HG03196 (cell line): ENCODE data around the gene MOCS1.

Experiments used
- ATAC-seq: cut with Tn5 transposase; IDR thresholded peaks from one replicate; pipeline ENCODE4 v1.9.1; 2021; ENCODE audit not compliant: unreplicated experiment

Gene MOCS1

DNA sequence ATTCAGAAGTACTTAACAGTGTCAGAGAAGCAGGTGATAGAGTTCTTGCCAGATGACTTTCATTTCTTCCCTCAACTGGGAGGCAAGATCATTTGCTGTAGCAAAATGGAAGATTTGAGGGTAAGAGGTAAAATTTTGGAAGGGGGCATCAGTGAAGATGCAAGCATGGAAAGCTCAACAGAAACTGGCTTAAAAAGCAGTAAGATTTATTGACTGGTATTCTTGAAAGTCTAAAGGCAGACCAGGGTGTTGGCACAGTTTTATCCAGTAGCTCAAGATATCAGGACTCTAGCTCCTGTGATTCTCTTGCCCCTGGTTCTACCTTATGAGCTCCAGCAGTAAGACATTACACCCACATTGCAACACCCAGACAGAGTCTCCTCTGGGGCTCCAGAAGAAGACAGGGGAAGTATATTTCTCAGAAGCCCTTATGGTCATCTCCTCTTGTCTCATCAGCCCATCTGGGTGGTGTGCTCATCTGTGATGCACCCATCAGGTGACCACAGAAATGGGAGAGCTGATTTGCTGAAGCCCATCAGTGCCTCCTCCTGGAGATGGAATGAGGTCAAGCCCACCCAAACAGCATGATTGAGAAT, 16.0 kb upstream of the MOCS1 start:
- no peak for ATAC-seq

DNA sequence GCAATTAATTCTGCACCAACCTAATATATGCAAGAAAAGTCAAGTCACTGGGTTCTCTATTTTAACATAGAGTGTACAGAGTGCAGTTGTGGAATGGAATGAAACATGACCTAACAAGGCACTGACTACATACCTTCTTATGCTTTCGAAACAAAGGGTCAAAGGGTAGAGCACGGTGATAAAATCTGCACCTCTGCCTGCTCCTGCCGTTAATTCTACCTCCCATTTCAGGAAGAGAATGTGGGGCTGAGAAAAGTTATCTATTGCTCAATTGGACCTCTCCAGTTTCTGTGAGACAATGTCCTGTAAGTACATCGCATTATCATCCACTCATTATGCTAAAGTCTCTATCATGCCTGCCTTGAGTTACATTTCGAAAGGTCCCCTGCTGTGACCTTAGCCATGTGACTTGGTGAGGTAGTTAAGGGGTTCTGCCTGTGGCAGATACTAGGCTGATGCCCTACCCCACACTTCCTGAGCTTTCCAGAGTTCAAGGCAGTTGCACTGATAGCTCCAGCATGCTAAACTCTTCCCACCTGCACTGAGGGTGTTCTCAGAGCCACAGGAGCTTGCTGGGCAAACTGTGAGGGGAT, 14.0 kb upstream of the MOCS1 start:
- ATAC-seq: no peak

DNA sequence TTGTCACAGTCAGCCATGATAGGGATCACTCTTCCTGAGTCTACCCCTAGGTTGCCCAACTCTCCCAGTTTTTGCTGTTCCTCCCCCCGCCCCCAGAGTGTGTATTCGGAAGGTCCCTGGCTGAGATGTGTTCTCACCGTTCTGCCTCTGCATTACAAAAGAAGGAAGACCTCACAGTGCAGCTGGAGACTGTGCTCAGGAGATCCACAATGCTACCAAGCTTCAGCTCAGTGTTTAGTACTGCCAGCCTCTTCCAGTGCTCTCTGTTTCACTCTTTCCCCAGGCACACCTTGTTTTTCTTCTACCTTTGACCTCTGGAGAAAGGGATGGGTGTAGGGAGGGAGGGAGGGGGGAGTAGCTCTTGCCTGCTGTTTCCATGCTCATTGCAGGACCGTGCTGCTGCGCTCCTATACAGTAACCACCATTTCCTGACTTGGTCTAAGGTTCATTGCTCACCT, 13.4 kb upstream of the MOCS1 start:
- ATAC-seq: no peak

DNA sequence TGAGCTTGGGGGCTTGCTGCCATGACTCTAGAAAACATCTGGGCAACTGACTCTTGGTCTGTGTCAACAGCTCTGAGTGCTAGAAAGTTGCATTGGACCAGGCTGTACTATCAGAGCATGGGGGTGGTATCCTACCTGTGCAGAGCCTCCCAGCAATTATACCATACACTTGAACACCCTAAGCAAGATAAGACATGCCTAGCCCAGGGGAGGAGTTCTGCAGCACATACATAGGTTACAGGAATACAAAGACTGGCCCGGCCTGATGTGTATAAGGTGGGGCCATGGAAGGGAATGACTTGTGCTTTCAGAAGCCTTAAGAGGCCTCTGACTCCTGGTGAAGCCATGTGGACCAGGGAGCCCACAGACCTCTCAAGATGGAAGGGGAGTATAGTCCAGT, 11.4 kb upstream of the MOCS1 start:
- no peak for ATAC-seq

DNA sequence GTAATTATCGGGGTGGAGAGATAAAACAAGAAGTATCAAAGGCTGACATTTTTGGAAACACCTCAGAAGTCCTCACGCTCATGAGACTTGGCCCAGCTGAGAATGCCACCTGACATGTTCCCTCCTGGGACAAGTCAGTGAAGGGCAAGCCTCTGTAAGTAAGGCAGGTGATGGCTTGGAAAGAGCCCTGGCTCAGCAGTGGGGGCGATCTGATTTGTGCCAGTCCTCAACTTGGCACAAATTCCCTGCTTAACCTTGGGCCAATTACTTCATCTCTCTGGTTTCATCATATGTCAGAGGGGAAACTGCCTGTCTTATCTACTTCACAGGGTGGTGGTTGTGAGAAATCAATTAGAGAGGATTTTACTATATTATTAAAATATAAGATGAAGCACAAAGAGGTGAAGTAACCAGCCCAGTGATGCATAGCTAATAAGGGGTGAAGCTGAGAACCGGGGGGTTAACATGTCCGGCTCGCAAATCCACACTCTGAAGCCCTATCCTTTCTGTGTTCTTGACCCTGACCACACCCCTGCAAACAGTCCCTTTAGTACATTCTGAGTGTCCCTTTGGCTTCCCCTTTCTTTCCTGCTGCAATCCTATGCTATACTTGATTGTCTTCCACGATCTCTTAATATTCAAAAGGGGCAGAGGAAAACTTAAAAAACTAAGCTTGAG, 8.8 kb upstream of the MOCS1 start:
- no peak for ATAC-seq

DNA sequence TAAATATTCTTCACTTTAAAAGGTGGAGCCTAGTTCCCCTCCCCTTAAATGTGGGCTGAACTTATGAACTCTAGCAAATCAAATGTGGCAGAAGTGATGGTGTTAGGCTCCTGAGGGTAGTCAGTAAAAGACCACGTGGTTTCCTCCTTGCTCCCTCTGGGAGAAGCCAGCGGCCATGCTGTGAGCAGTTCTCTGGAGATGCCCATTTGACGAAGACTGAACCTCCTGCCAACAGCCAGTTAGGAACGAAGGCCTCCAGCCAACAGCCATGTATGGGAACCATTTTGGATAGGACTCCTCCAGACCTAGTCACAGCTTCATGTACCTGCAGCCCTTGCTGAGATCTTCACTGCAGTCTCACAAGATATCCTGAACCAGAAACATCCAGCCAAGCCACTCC, 7.6 kb upstream of the MOCS1 start:
- no peak for ATAC-seq

DNA sequence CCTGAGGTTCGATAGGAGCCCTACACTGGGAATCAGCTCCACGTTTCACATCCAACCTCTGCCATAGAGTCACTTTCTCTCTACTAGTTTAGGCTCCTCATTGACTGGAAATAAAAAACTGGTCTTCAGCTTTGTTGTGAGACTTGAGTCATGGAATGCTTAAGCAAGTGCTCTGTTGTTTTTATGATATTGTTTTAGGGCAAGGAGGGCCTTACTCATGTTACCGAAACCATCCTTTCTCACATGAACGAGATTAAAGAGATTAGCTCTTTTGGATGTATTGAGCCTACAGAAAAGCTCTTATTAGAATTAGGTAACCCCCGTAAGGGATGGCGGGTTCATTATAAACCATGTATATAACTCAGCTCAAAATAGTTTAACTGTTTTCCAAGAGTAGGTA, 6.9 kb upstream of the MOCS1 start:
- no peak for ATAC-seq

DNA sequence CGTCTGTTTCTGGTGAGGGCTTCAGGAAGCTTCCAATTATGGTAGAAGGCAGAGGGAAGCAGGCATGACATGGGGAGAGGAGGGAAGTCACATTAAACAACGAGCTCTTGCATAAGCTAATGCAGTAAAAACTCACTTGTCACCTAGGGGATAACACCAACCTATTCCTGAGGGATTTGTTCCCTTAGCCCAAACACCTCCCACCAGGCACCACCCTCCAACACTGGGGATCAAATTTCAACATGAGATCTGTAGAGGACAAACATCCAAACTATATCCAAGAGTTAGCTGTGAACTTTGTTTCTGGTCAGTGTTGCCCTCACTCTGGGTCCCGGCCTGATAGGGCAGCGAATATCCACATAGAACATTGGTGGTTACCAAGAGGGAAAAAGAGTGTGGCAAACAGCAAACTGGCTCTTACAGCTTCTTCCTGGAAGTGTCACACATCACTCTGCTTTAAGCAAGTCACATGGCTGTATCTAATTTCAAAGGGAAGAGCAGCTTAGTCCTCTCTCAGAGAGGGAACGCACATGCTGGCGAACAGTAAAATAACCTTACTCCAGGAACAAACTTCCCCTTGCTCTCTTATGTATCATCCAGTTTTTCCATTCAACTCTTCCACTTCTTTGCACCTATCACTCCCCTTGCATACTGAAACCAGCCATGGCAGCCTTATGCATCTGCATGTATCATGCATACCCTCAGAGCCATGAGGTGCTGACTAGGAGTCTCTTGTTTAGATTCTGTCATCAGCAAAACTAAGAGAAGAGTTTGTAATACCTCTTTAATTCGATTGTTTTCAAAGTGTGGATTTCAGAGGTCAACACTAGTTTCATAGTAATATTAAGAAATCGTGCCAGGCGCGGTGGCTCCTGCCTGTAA, 4.8 kb upstream of the MOCS1 start:
- no peak for ATAC-seq

DNA sequence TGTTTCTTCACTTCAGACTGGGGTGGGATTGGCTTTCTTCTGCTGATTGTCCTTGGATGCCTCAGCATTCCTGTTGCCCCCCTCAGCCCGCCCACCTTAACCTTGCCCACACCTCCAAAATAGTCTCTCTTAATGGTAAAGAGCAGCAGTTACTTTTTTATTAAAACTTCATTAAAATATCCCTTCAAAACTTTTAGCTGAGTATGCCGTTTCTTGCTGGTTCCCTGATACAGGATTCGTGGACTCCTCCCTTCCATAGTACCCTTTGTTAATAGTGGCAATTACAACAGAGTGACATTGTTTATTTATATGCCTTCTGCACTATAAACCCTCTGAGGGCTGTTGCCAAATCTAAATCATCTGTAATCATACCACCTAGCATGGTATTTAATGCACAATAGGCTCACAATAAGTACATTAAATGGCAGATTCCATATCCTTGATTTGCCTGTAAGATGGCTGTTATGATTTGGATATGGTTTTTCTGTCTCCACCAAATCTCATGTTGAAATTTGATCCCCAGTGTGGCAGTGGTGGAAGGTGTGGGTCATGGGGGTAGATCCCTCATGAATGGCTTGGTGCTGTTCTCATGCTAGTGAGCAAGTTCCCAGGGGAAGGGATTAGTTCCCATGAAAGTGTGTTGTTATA, 3.5 kb upstream of the MOCS1 start:
- ATAC-seq: no peak

DNA sequence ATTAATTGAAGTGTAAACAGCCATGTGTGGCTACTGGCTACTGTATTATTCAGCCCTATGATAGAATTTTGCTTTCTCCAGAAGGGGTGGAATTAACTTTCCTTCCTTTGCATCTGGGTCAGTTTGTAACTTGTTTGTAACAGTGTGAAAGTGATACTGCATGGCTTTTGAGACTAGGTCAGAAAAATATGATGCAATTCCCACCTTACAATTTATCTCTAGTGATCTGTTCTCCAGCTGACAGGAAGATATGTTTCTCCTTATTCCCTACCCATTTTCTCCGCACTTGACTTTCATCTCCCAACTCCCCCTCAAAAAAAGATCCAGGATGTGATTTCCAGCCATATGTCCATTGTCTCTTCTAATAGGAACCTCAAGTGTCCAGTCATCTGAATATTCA, 2.6 kb upstream of the MOCS1 start:
- no peak for ATAC-seq

DNA sequence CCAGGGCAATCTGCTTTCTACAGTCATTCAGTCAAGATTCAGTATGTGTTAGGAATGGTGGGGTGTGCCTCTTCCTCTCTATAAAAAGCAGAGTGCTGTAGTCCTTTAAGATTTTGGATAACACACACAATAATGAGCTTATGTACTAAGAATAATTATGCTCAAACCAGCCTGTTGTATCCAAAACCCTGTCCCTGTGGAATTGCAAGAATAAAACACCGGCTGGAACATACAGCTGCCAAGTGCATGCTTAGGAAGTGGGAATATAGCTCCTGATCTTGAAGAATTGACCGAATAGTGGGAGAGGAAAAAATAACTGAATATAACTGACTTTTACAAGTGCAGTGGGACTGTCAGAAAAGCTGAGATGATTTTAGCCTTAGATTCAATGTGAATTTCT, 979 bp upstream of the MOCS1 start:
- no peak for ATAC-seq

DNA sequence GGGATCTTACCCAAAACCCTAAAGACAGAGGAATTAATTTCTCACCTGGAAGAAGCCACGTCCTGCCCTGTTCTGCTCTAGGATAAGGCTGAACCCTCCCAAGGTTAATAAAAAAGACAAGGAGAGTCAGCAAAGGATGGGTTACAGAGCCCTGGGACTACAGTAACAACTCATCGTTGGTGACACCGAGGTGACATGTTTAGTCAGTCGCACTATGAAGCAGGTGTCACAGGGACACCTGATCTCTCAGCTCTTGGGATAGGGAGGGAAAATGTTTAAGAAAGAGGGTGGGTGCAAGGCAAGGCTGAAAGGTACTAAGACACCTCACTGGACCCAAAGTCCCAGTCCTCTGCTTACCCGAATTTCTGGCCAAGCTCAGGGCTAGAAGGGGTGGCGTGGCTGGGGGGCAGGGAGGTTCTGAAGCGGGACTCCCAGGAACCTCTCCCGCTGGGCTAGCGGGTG, 562 bp downstream of the MOCS1 start:
- no peak for ATAC-seq

DNA sequence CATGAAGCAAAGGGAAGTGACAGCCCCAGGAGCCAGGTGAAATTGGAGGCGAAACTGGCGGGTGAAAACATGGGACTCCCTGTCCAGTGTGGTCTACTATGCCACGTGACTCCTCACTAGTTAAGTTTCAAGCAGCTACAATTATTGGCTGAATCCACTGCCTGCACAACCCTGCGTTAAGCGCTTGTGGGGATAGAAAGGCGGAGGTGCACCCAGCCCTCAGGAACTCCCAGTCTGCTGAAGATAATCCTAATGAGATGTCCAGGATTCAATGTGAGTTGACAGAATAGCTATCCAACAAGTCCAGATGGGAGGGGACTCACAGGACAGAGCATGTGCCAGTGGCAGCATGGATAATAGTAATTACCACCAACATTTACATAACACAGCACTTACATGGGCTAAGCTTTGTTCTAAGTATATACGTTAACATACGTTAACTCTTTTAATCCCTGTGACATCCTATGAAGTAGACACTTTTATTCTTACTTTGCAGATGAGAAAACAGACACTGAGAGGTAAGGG, 1.8 kb downstream of the MOCS1 start:
- ATAC-seq: no peak

DNA sequence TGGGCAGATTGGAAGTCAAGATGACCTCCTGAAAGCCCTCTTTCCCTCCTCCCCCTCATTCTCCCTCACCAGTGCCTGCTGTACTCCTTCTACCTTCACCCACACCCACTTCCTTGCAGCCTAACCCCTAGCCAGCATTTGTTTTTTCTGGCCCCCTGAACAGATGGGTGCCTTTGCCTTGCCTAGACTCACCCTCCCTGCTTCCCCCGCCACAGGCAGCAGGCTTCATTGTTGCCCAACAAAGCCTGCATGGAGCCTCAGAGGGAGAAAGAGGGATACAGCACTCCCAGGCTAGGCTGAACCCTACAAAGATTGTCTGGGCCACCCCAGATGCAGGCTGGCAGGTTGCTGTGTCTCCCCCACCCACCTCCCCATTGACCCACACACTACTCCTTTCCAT, 2.7 kb downstream of the MOCS1 start:
- no peak for ATAC-seq

DNA sequence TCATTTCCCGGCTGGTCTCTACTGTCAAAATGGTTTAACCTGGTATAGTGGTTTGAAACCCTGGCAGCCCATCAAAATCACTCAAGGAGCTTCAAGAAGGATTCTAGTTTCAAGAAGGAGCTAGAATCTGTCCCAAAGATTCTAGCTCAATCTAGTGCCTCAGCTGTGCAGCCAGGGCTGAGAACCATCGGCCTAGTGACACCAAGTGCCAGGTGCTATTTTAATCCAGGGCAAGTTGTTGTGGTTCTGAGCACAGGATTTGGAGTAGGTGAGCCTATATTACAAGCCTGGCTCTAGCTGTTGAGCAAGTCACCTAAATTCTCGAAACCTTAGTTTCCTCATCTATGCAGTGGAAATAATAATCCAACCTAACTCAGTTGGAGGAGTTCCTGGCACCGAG, 3.7 kb downstream of the MOCS1 start:
- ATAC-seq: no peak

DNA sequence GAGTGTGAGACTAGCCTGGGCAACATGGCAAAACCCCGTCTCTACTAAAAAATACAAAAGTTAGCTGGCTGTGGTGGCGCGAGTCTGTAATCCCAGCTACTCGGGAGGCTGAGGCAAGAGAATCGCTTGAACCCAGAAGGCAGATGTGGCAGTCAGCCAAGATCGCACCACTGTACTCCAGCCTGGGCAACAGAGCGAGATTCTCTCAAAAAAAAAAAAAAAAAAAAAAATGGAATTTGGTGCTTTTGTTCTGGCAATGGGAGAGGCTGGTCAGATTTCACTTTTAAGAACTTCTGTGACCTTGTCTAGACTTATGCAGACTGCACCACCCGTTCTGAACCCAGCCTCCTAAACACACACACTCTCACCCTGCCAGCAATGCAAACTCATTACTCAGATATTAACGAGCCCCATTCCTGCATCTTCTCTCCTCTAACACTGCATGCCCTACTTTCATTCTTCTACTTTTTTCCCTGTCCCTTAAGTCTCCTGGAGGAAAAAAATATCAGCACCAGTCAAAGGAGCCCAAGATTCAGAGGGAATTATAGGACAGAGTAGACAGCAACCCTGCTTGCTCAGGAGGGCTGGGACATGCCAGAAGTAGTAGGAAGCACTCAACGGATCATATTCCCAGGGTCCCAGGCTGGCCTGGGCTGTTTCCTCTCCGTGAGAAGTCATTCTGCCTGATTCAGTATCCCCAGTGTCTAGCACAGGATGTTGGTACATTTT, 4.4 kb downstream of the MOCS1 start:
- ATAC-seq: no peak

DNA sequence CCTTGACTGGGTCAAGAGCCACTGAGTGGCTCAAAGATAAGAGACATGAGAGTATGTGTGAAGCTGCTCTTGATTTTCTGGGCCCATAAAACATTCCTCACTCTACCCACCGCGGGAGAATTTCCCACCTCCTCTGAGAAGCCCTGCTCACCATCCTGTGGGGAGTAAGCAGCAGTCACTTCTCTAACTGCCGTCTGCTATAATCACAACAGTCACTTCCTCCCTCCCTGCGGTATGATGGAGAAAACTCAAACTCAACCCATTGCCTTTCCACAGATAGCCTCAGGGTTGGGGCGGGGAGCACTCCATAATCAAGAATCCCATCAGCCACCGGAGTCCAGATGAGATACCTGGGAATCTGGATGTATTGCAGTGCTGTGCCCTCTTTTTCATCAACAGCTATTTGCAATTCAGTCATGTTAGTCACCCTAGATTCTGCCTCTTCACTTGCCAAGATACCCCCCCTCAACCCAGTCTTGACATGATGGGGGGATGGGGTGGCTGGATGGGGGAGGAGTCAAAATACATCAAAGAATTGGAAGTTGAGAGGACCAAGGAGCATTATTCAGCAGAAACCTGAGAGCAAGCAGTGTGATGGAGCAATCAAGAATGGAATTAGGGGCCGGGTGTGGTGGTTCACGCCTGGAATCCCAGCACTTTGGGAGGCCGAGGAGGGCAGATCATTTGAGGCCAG, 5.1 kb downstream of the MOCS1 start:
- no peak for ATAC-seq

DNA sequence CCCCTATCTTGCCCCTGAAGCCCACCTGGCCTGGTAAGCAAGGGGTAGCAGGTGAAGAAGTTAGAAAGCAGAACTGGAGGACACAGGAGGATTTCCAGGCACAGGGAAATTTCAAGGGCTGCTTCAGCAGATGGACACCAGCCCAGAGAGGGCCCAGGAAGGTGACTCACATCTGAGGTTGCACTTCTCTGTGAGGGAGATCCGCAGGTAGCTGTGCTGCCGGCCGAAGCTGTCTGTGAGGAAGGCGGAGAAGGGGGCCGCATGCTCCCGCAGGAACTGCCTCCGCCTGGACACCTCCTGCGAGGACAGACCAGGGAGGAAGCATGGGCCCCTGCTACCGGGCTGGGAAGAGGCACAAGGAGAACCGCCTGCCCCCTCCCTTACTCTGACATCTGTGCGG, 7.1 kb downstream of the MOCS1 start:
- no peak for ATAC-seq

DNA sequence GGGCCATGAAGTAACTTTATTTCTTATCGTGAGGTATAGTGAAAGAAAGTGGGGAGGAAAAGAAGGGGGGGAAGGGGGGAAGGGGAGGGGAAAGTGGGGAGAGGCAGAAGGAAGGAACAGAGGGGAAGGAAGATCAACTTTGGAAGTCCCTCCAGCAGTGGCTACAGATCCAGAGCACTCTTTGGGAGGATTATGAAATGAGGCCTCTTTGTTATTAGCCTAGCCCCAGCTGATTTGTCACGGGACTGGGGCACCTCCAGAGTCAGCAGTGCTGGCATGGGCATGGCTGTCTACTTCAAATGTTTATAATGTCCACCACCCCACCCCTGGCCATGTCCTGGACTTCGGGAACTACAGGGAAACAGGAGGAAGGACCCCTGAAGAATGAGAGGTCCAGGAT, 7.6 kb downstream of the MOCS1 start:
- ATAC-seq: no peak

DNA sequence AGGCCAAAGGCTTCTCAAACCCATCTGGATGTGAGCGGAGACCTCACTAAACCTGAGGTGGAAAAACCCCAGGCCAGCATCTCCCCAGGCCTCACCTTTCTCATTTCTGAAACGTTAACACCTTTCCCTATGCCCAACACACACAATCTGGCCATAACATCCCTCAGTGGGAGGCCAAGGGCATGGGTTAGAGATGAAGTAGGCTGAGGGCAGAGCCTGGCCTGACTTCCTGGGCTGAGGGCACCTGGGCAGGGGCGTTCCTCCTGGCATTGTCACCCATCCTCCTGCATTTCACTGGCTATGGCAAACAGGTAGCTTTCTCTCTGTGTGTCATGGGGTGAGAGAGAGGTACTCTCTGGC, 8.4 kb downstream of the MOCS1 start:
- ATAC-seq: no peak
